NCI-H128 (cell line): Measurements from ENCODE around the gene ATP9B.
A peak's percentile ranks its signal among the peaks of the same experiment; 100 is the strongest.
"Not testable (repeated sequence)": the region's sequence is repeated elsewhere in the genome, so short reads cannot be mapped to it uniquely, and the experiment has no call there.

Experiments used
- DNase-seq: peaks from one replicate; lab custom pipeline; 2025; ENCODE audit not compliant: unreplicated experiment; lab: John Stamatoyannopoulos, UW

The ATP9B gene

DNA sequence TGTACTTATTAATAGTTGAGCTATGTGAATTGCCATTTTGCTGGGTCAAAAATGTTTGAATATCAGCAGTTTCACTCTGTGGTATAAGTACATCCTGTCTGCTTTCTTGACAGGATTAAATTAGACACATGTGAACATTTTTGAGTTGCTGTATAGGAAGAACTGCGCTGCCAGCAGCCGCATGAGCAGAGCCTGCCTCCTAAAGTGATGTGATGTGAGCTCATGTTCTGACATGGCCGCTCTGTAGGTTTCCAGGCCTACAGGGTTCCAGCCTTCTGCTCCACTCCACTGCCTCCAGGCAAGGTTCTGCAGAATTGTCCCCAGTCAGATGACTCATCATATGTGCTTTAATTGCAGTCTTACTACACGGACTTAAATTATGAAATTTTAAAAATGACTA lies 206.8 kb downstream of the ATP9B start:
- no peak for DNase-seq

- DNase-seq, result no peak
Observed at GRCh38 chr18:79278896-79279295, 209.7 kb downstream of the ATP9B start.

GRCh38 chr18:79283131-79283810 lies 214.1 kb downstream of the ATP9B start:
- no peak for DNase-seq

- no peak for DNase-seq
Observed at GRCh38 chr18:79283929-79284328, 214.7 kb downstream of the ATP9B start.

- DNase-seq, result not testable (repeated sequence)
Observed at GRCh38 chr18:79285191-79285590, 216.0 kb downstream of the ATP9B start.

GRCh38 chr18:79290409-79290808 lies 221.2 kb downstream of the ATP9B start:
- not testable (repeated sequence) for DNase-seq

GRCh38 chr18:79290876-79291275 lies 221.7 kb downstream of the ATP9B start:
- no peak for DNase-seq

- no peak for DNase-seq
Observed at GRCh38 chr18:79294235-79294634, 225.0 kb downstream of the ATP9B start.

- no peak for DNase-seq
Observed at GRCh38 chr18:79299272-79299671, 230.1 kb downstream of the ATP9B start.

DNA sequence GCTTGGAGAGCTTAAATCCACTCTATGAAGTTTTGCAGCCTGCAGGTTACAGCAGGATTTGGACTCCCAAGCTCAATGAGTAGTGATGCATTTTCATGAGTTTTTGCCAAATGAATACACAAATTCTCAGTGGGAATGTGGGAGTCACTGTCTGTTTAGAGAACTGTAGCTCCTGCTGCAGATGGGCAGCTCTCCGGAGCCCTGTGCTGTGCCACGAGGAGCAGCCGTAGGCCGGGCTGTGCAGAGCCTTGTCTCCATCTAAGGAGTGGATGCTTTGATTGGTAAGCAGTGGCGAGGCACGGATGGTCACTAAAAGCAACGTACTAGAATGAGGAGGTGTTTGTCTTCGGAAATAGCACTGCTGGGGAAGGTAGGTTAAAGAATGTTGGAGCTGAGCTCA lies 230.5 kb downstream of the ATP9B start:
- DNase-seq, result no peak

DNA sequence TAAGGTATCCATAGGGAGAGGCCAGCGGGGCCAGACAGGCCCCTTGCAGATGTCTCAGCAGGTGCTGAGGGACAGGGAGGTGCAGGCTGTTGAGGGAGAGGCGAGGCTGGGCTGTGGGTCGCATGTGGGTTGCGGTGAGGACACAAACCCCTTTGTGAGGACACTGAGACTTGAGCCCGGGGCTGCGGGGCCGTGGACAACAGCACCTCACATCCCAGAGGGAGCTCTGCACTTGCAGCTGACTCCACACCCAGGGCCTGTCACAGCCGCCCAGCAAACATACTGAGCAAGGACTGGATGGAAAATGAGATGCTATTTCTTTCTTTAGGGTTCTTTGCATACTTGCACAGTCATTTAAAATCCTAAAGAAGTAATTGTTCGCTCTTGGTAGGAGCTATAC lies 231.2 kb downstream of the ATP9B start:
- no peak for DNase-seq

DNA sequence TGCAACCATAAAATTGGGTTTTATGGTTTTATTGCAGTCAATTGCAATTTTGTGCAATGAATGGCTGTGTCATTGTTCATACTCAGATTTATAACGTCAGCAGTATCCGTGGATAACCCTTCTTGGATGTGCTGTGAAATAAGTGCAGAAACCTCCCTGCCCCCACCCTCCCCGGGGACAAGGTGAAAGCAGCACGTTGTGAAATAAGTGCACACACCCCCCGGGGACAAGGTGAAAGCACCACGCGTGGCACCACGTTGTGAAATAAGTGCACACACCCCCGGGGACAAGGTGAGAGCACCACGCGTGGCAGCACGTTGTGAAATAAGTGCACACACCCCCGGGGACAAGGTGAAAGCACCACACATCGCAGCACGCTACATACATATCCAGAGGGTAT lies 232.9 kb downstream of the ATP9B start:
- no peak for DNase-seq

- no peak for DNase-seq
Observed at GRCh38 chr18:79305911-79306310, 236.7 kb downstream of the ATP9B start.

DNA sequence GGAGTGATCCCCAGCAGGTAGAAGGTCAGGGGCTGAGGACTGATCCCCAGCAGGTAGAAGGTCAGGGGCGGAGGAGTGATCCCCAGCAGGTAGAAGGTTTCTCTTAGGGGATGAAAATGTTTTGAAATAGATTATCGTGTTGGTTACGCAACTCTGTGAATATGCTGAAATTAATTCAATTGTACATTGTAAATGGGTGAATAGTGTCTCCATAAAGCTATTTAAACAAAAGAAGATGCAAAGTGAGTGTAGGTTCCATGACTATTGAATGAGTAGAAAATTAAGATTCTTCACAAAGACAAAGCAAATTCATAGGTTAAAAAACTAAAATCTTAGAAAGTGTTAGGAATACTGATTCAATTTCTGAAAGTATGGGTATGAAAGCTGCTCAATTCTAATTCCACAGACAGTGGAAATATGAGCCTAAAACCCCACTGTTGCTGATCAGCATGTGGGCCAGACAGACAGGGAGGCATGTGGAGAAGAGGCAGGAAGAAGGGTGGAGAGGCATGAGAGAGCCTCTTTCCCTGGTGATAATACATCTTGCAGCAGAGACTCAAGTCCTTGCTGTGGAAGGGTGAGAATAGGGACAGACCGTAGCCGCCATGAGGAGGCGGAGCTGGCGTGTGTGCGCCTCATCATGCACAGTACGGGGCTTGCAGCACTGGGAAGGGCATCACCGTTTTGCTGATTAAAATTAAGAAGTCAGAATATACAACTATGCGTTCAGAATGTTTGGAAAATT lies 240.6 kb downstream of the ATP9B start:
- DNase-seq, result no peak

- DNase-seq, result no peak
Observed at GRCh38 chr18:79314838-79315388, 245.7 kb downstream of the ATP9B start.

DNA sequence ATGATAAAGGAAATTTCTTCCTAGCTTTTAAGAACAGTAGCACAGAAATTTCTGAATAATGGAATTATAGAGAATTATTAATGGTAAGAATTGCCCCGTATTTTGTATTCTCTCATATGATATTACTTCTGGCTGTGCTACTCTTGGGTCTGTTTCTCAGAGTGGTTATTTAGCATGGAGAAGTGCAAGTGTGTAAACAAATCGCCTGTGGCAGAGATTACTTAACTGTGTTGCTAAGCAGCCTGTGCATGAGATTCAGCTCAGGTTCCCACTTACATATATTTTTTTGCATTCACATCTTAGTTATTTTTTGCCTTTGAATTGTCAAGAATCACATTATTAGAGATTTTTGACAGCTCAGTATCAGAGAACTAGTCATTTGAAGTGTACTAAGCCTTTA lies 246.4 kb downstream of the ATP9B start:
- peak; percentile 63 for DNase-seq

GRCh38 chr18:79317703-79318102 lies 248.5 kb downstream of the ATP9B start:
- no peak for DNase-seq

- DNase-seq, result no peak
Observed at GRCh38 chr18:79318142-79318673, 249.0 kb downstream of the ATP9B start.

DNA sequence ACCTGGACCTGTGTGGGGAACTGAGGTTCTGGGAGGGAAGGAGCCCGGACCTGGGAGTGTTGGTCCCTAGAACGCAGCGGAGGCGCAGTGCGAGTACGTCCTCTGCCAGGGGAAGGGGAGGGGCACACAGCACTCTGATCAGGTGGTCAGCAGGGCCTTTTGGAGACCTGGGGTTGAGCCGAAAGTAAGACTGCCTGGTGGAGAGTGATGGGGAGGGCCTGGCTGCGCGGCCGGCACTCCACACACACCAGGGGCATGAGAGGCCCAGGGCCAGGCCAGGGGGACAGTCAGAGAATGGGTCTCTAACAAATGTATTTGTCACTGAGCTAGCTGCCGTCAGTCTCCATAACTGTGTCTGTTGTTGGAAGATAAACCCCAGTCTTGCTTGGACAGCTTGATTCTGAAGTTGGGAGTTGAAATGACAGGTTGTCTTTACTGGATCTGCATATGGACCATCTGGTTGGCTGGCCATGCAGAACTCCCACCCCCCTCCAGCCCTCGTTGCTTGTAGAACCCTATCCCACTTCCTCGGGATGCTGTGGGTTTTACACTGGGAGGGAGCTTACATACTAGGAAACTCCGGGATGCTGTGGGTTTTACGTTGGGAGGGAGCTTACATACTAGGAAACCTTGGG lies 251.1 kb downstream of the ATP9B start:
- no peak for DNase-seq

- no peak for DNase-seq
Observed at GRCh38 chr18:79321625-79322405, 252.6 kb downstream of the ATP9B start.

DNA sequence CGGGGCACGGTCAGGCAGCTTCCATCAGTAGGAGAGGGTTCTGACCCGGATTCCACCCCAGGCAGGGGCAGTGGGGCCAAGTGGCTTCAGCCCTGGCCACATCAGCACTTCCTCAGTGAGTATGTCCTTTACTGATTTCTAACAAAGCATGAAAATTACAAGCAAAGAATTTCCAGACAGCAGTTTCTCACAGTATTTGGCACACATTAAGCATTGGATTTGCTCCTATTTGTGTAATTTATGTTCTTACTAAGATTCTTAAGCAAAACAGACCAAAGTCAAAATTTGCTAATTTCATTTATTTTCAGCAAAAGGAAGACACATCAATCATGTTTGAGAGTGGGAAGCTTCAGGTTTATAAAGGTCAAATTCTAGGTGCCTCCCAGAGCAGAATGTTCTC lies 253.2 kb downstream of the ATP9B start:
- DNase-seq, result no peak
